GM12891 (cell line): ENCODE measurements around the gene TMEM63B.

Experiments used
- PAX5 ChIP-seq: IDR thresholded peaks from 2 replicates; pipeline ENCODE4 v1.6.1; 2011; ENCODE audit warnings: low read length, moderate library complexity, mild to moderate bottlenecking; ENCODE audit not compliant: insufficient read depth, severe bottlenecking
- POLR2A ChIP-seq: IDR thresholded peaks from 2 replicates; pipeline ENCODE4 v1.6.1; 2011; ENCODE audit warnings: low read depth, low read length, control low read depth
- POLR2AphosphoS5 ChIP-seq: IDR thresholded peaks from 2 replicates; pipeline ENCODE4 v1.6.1; 2011; ENCODE audit warnings: low read depth, low read length, control low read depth
- SPI1 ChIP-seq: IDR thresholded peaks from 2 replicates; pipeline ENCODE4 v1.6.1; 2011; ENCODE audit warnings: low read depth, low read length, control low read depth

DNA sequence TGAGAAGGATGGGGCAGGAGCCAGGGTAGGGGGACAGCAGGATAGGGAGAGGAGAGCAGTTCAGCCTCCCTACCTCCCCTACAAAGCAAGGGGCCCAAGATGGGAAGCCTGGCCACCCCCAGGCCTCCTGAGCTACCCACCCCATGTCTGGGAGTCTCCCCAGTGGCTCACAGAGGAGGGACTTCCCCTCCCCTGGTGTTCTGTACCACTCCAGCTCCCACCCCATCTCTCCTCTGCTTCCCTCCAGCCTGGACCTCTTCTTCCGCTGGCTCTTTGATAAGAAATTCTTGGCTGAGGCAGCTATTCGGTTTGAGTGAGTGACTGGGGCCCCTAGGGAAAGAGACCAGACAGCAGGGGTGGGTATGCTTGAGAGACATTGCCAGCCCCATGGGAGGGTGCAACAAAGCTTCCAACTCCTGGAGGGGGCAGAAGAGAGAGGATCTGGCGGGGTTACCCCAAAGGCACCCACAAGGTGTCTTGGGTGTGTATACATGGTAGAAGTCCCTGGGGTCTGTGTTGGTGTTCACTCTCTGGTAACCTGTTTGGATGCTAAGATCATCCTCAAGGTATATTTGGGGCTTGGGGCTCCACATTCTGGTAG is 23.1 kb downstream of the TMEM63B start:
- no peak for TF ChIP-seq POLR2A
- no peak for TF ChIP-seq PAX5
- TF ChIP-seq POLR2AphosphoS5 = no peak
- TF ChIP-seq SPI1 = no peak
